Psoas muscle (tissue), 8 donors: ENCODE results near the gene TMEM154. TPM values are rescaled to one million over a fixed set of nuclear protein-coding genes. Genes with fewer than 3 reads are reported as not detected.
A peak's percentile ranks its signal among the peaks of the same experiment; 100 is the strongest.

ENCODE experiments used
- ATAC-seq, 4 donors: fragments of 200-7000 bp; cut with Tn5 transposase; one replicate each; pipeline ENCODE4 v1.9.1; 2020; ENCODE audit warnings: moderate library complexity in 3 of 4, mild to moderate bottlenecking in 2 of 4
- DNase-seq, 2 donors: peaks; one replicate each; pipeline ENCODE4 v3.0.0-alpha.2; 2020
- H3K27ac ChIP-seq: fragments of 200-600 bp; one replicate; pipeline ENCODE4 v1.8.0; 2022
- H3K27me3 ChIP-seq, 3 donors: fragments of 200-600 bp in 1 of 3; one replicate each; pipeline versions ENCODE4 v1.6.1 to v1.8.0; 2013 to 2022; ENCODE audit warnings: low read length in 2 of 3, mild to moderate bottlenecking in 2 of 3, moderate library complexity in 1 of 3; ENCODE audit not compliant: insufficient read depth in 3 of 3
- H3K36me3 ChIP-seq, 2 donors: fragments of 200-600 bp in 1 of 2; one replicate each; pipeline versions ENCODE4 v1.6.1 to v1.8.0; 2013 to 2022; ENCODE audit warnings: low read depth in 1 of 2, mild to moderate bottlenecking in 1 of 2, moderate library complexity in 1 of 2; ENCODE audit not compliant: insufficient read depth in 1 of 2
- H3K4me1 ChIP-seq: fragments of 200-600 bp; one replicate; pipeline ENCODE4 v1.8.0; 2022
- H3K4me3 ChIP-seq: fragments of 200-600 bp; one replicate; pipeline ENCODE4 v1.8.0; 2022; ENCODE audit warnings: mild to moderate bottlenecking
- H3K9me3 ChIP-seq: fragments of 200-600 bp; one replicate; pipeline ENCODE4 v1.8.0; 2022
- WGBS, 3 donors: extraction: QIAGEN DNeasy Blood & Tissue Kit; methylation state at CpG; one replicate each; pipeline versions ENCODE4 v1.1.6 to v1.1.7; 2013; 5-methylcytosine and 5-hydroxymethylcytosine counted together
- intact Hi-C, 2 donors: fragments of 100-400 bp; cut with DNase I; formaldehyde crosslinking; loops; one replicate each; pipeline versions ENCODE4 v1.11.0 to v1.14.2; 2022
- polyA plus RNA-seq, 3 donors: library from polyadenylated mRNA; stranded (reverse); fragments of 200-250 nt; gene quantifications; one replicate each; pipeline ENCODE4 v1.2.3, GENCODE V29; 2013
- total RNA-seq, 4 donors: library from RNA; stranded (reverse); fragmentation: NEBNext Ultra II Directional in 2 of 4; extraction: Animal tissue kit (Norgen Biotek cat#: 25700) in 2 of 4; gene quantifications; one replicate each; pipeline versions ENCODE4 v1.2.1 to v1.2.4, GENCODE V29; 2021 to 2023
- TF ChIP-seq, protein P1 (sequence below): fragments of 200-600 bp; IDR thresholded peaks from one replicate; pipeline ENCODE4 v1.8.0; 2022; ENCODE audit warnings: antibody characterized with exemption
- donor health status: healthy with polysubstance abuse.
- donor health status: DM: no; HTN: no; CAD: no; lungs with moderate emphysema.
- donor health status: Bipolar disorder and iron deficiency.
- donor health status: healthy.
- donor health status: DM: yes; HTN: yes; CAD: no.
- donor health status: DM: no; HTN: no; CAD: no.
- donor health status: DM: no; HTN: no; CAD: no.
- donor health status: DM: yes; HTN: yes; CAD: no.

The TMEM154 gene
- total and polyA plus RNA-seq, 7 donors: 0.06 to 0.98 (median 0.40) TPM

DNA sequence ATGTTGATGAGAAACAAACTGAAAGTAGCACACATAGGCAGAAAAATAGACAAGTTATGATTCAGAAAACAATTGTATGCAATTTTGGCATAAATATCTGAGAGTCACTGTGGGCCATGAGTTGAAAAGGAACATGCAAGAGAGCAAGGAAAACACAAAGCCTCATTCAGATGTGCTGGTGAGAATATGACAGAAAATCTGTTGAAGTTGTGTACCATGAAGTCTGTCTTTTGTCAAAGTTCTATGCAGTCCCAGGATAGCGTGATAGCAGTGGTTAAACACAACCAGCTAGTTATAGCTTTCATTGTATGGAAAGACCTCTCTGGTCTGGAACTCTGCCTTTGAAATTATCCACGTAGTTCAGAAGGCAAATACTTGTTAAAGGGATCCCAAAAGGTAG lies 53.0 kb downstream of the TMEM154 start:
- H3K36me3 ChIP-seq: no peaks in the 10 kb centered on the region
- TF ChIP-seq, protein P1, sequence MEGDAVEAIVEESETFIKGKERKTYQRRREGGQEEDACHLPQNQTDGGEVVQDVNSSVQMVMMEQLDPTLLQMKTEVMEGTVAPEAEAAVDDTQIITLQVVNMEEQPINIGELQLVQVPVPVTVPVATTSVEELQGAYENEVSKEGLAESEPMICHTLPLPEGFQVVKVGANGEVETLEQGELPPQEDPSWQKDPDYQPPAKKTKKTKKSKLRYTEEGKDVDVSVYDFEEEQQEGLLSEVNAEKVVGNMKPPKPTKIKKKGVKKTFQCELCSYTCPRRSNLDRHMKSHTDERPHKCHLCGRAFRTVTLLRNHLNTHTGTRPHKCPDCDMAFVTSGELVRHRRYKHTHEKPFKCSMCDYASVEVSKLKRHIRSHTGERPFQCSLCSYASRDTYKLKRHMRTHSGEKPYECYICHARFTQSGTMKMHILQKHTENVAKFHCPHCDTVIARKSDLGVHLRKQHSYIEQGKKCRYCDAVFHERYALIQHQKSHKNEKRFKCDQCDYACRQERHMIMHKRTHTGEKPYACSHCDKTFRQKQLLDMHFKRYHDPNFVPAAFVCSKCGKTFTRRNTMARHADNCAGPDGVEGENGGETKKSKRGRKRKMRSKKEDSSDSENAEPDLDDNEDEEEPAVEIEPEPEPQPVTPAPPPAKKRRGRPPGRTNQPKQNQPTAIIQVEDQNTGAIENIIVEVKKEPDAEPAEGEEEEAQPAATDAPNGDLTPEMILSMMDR: no peak
- DNase-seq (no peak), ATAC-seq (no peak)
- H3K4me1 ChIP-seq: no peaks in the 10 kb centered on the region
- WGBS, 3 donors: 68 to 81% (median 73%) methylated on average over 2 of the region's 2 CpGs
- intact Hi-C loops: no loop called here
- H3K27me3 ChIP-seq: no peaks in the 10 kb centered on the region
- no peaks in the 10 kb centered on the region for H3K9me3 ChIP-seq
- H3K4me3 ChIP-seq: no peak overlapping the region
- no peak overlapping the region for H3K27ac ChIP-seq

- intact Hi-C loops: no loop called here
These were observed 58.9 kb downstream of the TMEM154 start for GRCh38 chr4:152620915-152621314.

DNA sequence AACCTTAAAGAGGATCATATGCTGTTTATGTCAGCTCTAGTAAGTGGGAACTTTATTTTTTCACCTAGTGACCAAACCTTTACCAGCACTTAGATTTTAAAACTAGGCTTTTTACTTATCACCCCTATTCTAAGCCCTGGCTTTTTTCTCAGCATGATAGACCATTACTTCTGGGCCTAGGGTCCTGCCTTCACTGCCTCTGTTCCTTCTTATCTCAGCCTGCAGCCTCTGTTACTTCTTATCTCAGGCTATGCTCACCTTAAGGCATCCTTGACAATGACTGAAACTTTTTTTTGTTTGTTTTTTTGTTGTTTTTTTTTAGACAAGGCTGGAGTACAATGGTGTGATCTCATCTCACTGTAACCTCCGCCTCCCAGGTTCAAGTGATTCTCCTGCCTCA lies 59.6 kb downstream of the TMEM154 start:
- TF ChIP-seq, protein P1: no peak
- no peak overlapping the region for H3K4me3 ChIP-seq
- 100% methylated on average over 1 of the region's 1 CpG for WGBS, 3 donors
- no peaks in the 10 kb centered on the region for H3K4me1 ChIP-seq
- H3K27me3 ChIP-seq: no peaks in the 10 kb centered on the region
- no peaks in the 10 kb centered on the region for H3K9me3 ChIP-seq
- no peak overlapping the region for H3K27ac ChIP-seq
- intact Hi-C loops: no loop called here
- ATAC-seq (no peak), DNase-seq (no peak)
- no peaks in the 10 kb centered on the region for H3K36me3 ChIP-seq

More at GRCh38 chr4:152620915-152621314, 58.9 kb downstream of the TMEM154 start:
- no peaks in the 10 kb centered on the region for H3K36me3 ChIP-seq
- no peaks in the 10 kb centered on the region for H3K27me3 ChIP-seq
- no peak overlapping the region for H3K4me3 ChIP-seq
- TF ChIP-seq, protein P1: no peak
- no peaks in the 10 kb centered on the region for H3K9me3 ChIP-seq
- no peak for DNase-seq
- no peaks in the 10 kb centered on the region for H3K4me1 ChIP-seq
- ATAC-seq: peak in 1 of 4 donors; percentile 80
- H3K27ac ChIP-seq: no peak overlapping the region

DNA sequence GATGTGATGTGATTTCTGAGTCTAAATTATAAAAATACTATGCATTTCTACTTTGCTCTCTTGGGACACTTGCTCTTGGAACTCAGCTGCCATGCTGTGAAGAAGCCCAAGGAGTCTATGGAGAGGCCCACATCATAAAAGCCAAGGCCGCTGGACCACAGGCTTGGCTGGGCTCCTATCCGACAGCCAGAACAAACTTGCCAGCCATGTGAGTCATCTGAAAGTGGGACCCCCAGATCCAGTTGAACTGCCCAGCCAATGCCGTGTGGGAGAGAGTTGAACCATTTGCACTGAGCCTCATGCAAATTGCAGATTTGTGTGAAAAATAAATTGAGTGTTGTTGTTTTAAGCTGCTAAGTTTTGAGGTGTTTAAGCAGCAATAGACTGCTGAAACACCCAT lies 60.2 kb downstream of the TMEM154 start:
- Histone ChIP-seq H3K36me3 (no peaks in the 10 kb centered on the region), H3K9me3 (no peaks in the 10 kb centered on the region), H3K27ac (no peak overlapping the region), H3K4me1 (no peaks in the 10 kb centered on the region), H3K4me3 (no peak overlapping the region), H3K27me3 (no peaks in the 10 kb centered on the region)
- intact Hi-C loops: no loop called here
- TF ChIP-seq, protein P1: no peak
- 74 to 81% (median 77%) methylated on average over 3 of the region's 3 CpGs for WGBS, 3 donors
- ATAC-seq (no peak), DNase-seq (no peak)

- ATAC-seq (no peak), DNase-seq (no peak)
- intact Hi-C loops: no loop called here
- TF ChIP-seq, protein P1: no peak
- Histone ChIP-seq H3K36me3 (no peaks in the 10 kb centered on the region), H3K4me1 (no peaks in the 10 kb centered on the region), H3K27me3 (no peaks in the 10 kb centered on the region), H3K4me3 (no peak overlapping the region), H3K27ac (no peak overlapping the region), H3K9me3 (no peaks in the 10 kb centered on the region)
- WGBS, 3 donors: 92 to 97% (median 95%) methylated on average over 4 of the region's 4 CpGs
These were observed 60.8 kb downstream of the TMEM154 start for GRCh38 chr4:152618971-152619370.
